ENCODE measurements around the gene CEP112. TPM values are rescaled to one million over a fixed set of nuclear protein-coding genes. Genes with fewer than 3 reads are reported as not detected.

The CEP112 gene
- total and polyA plus RNA-seq, 2 of the 4 experiments (the other 2 are of a cell fraction): 2.5 to 5.6 TPM

- no peak overlapping the region for H2BK120ac ChIP-seq (ENCODE audit: low read depth, low read length)
- intact Hi-C loops (cut with micrococcal nuclease) (no loop called here), dilution Hi-C loops (cut with HindIII; ENCODE audit: low sequenced_read_pairs, unreplicated experiment) (no loop called here), in situ Hi-C loops (cut with MboI; ENCODE audit: low sequenced_read_pairs) (no loop called here)
- H3K14ac ChIP-seq (replicated peaks; ENCODE audit: low read depth, low read length): no peak overlapping the region
- peaks cover 8% of the 10 kb centered on the region; the same call in 1 of the 2 replicates for H3K9me3 ChIP-seq (ENCODE audit: control insufficient read depth, insufficient read depth, low read length)
- H2BK5ac ChIP-seq (ENCODE audit: low read depth, low read length, poor library complexity, severe bottlenecking): no peak overlapping the region
- H4K91ac ChIP-seq (ENCODE audit: insufficient read depth, low read depth, low read length): no peak overlapping the region
- no peak overlapping the region for H3K27ac ChIP-seq (ENCODE audit: insufficient read depth, low read length)
- no peaks in the 10 kb centered on the region for H3K27me3 ChIP-seq (ENCODE audit: control insufficient read depth, insufficient read depth, low read length)
- ATAC-seq (ENCODE audit: low read depth) (no peak), DNase-seq (no peak)
- no peak overlapping the region for H3K4ac ChIP-seq (ENCODE audit: low read depth, low read length)
- no peak overlapping the region for H2AK5ac ChIP-seq (ENCODE audit: low read depth, low read length)
- TF ChIP-seq RCOR1 (IDR thresholded peaks at IDR 0.05; ENCODE audit: insufficient replicate concordance, low read length): no peak
- TF ChIP-seq CEBPB (IDR thresholded peaks at IDR 0.05; ENCODE audit: low read depth, low read length): no peak
- TF ChIP-seq ELK1 (IDR thresholded peaks at IDR 0.05; ENCODE audit: borderline replicate concordance, low read depth, low read length): no peak
- no peak for TF ChIP-seq MAZ (IDR thresholded peaks at IDR 0.05; ENCODE audit: borderline replicate concordance, low read depth, low read length)
- TF ChIP-seq CTCF (conservative IDR thresholded peaks at IDR 0.05; ENCODE audit: low read depth, low read length): no peak
- TF ChIP-seq CHD1 (IDR thresholded peaks at IDR 0.05; ENCODE audit: low read depth, low read length): no peak
- TF ChIP-seq BHLHE40 (IDR thresholded peaks at IDR 0.05; ENCODE audit: low read depth, low read length): no peak
- no peak overlapping the region for H2AFZ ChIP-seq (replicated peaks; ENCODE audit: low read length, poor library complexity)
- H3K18ac ChIP-seq (ENCODE audit: low read depth, low read length): no peak overlapping the region
- H2BK15ac ChIP-seq (ENCODE audit: low read depth, low read length): no peak overlapping the region
- H4K5ac ChIP-seq (ENCODE audit: low read depth, low read length): no peak overlapping the region
- H2BK20ac ChIP-seq (ENCODE audit: low read depth, low read length): no peak overlapping the region
- H3K56ac ChIP-seq (ENCODE audit: extremely low read depth, insufficient read depth, low read length): no peak overlapping the region
- BruUV-seq (replicated peaks): no TSS peak
- H3K4me1 ChIP-seq (ENCODE audit: control insufficient read depth, insufficient read depth, low read length): no peaks in the 10 kb centered on the region
- POLR2A ChIA-PET (ENCODE audit: unreplicated experiment): no interaction called here
- no peak overlapping the region for H4K8ac ChIP-seq (ENCODE audit: low read depth in 2 of 2, low read length in 2 of 2)
- no peaks in the 10 kb centered on the region for H3K9me1 ChIP-seq (ENCODE audit: insufficient read depth, low read length)
- H3K23ac ChIP-seq (ENCODE audit: low read depth, low read length): no peak overlapping the region
- no peak overlapping the region for H2AK9ac ChIP-seq (replicated peaks; ENCODE audit: low read depth, low read length, poor library complexity)
- no peak overlapping the region for H3K4me3 ChIP-seq (ENCODE audit: insufficient read depth, low read depth, low read length)
- no peak overlapping the region for H3K9ac ChIP-seq (ENCODE audit: low read depth, low read length)
- WGBS, 2 experiments (ENCODE audit: extremely low coverage in 2 of 2, insufficient read length in 1 of 2): no CpG with 5 or more reads among the region's 2 CpGs
- H3K36me3 ChIP-seq (ENCODE audit: control insufficient read depth, insufficient read depth, low read length): peaks cover 2% of the 10 kb centered on the region; the same call in 1 of the 2 replicates
- no peak overlapping the region for H3K4me2 ChIP-seq (ENCODE audit: low read depth, low read length)
- H3K79me1 ChIP-seq (ENCODE audit: low read depth in 1 of 2, low read length in 2 of 2): no peaks in the 10 kb centered on the region
- no peaks in the 10 kb centered on the region for H4K20me1 ChIP-seq (ENCODE audit: insufficient read depth, low read length)
- CTCF ChIA-PET: interaction anchor here (0.6 kb wide), 1 partner anchor 15 kb away, joined by 3 read pairs; no protein-coding TSS in a partner anchor
These were observed 237.8 kb downstream of the CEP112 start for GRCh38 chr17:65954148-65954449.

All from IMR-90 (cell line).